OCI-LY7 (cell line): ENCODE measurements around the gene GPATCH3.

Experiments used
- EZH2phosphoT487 ChIP-seq: fragments of 200-600 bp; sonication (generic); IDR thresholded peaks from 2 replicates; pipeline ENCODE4 v1.6.1; 2018; ENCODE audit warnings: low read depth, borderline replicate concordance, mild to moderate bottlenecking, mixed run types, antibody characterized with exemption, low read length, moderate library complexity, mixed read lengths
- TF ChIP-seq, protein P1 (sequence below): fragments of 200-600 bp; sonication (generic); conservative IDR thresholded peaks from 2 replicates; pipeline ENCODE4 v1.5.1; 2014; ENCODE audit warnings: mild to moderate bottlenecking, antibody characterized with exemption, low read length, moderate library complexity, mixed read lengths

DNA sequence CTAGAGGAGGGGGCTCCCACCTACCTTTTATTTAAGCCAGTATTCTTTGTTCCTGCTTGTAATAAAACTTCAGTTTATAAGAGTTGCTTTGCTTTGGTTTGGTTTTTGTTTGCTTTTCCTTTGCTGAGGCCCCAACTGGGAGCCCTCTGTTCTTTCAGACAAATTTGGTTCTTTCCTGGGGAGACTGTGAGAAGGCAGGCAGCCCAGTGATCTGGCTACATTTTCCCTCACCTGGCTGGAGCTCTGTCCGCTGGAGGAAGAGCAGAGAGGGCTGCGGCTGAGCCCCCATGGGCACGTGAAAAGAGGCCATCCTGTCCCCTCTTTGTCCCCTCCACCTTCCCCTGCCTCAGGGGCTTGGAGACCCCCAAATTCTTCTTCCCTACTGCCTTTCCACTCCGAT lies 44.6 kb downstream of the GPATCH3 start:
- TF ChIP-seq, protein P1, sequence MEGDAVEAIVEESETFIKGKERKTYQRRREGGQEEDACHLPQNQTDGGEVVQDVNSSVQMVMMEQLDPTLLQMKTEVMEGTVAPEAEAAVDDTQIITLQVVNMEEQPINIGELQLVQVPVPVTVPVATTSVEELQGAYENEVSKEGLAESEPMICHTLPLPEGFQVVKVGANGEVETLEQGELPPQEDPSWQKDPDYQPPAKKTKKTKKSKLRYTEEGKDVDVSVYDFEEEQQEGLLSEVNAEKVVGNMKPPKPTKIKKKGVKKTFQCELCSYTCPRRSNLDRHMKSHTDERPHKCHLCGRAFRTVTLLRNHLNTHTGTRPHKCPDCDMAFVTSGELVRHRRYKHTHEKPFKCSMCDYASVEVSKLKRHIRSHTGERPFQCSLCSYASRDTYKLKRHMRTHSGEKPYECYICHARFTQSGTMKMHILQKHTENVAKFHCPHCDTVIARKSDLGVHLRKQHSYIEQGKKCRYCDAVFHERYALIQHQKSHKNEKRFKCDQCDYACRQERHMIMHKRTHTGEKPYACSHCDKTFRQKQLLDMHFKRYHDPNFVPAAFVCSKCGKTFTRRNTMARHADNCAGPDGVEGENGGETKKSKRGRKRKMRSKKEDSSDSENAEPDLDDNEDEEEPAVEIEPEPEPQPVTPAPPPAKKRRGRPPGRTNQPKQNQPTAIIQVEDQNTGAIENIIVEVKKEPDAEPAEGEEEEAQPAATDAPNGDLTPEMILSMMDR = no peak
- TF ChIP-seq EZH2phosphoT487 = no peak
